22Rv1 (cell line): ENCODE measurements around the gene SUPT3H.

Experiments used
- CTCF ChIP-seq: fragments of 450-650 bp; IDR thresholded peaks from 2 replicates; pipeline ENCODE4 v1.5.1; 2017; ENCODE audit warnings: mild to moderate bottlenecking
- ZFX ChIP-seq: fragments of 450-650 bp; IDR thresholded peaks from 2 replicates; pipeline ENCODE4 v1.6.1; 2017; ENCODE audit warnings: antibody characterized with exemption, borderline replicate concordance

- no peak for TF ChIP-seq CTCF
- no peak for TF ChIP-seq ZFX
Observed at GRCh38 chr6:45171380-45171779, 206.4 kb downstream of the SUPT3H start.
